ENCODE measurements around the gene CWC22.

GRCh38 chr2:179915395-179915992 lies 91.6 kb downstream of the CWC22 start:
- TF ChIP-seq, protein P1, sequence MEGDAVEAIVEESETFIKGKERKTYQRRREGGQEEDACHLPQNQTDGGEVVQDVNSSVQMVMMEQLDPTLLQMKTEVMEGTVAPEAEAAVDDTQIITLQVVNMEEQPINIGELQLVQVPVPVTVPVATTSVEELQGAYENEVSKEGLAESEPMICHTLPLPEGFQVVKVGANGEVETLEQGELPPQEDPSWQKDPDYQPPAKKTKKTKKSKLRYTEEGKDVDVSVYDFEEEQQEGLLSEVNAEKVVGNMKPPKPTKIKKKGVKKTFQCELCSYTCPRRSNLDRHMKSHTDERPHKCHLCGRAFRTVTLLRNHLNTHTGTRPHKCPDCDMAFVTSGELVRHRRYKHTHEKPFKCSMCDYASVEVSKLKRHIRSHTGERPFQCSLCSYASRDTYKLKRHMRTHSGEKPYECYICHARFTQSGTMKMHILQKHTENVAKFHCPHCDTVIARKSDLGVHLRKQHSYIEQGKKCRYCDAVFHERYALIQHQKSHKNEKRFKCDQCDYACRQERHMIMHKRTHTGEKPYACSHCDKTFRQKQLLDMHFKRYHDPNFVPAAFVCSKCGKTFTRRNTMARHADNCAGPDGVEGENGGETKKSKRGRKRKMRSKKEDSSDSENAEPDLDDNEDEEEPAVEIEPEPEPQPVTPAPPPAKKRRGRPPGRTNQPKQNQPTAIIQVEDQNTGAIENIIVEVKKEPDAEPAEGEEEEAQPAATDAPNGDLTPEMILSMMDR (conservative IDR thresholded peaks at IDR 0.05 in 1 of 2, IDR thresholded peaks at IDR 0.05 in 1 of 2; ENCODE audit: extremely low read depth in 1 of 2, insufficient read depth in 1 of 2, low read depth in 1 of 2, low read length in 2 of 2) = no peak
- no peak for TF ChIP-seq EZH2 (IDR thresholded peaks at IDR 0.05; ENCODE audit: borderline replicate concordance, low read length)
